GM23248 (cell line): ENCODE measurements around the gene A2M. TPM values are rescaled to one million over a fixed set of nuclear protein-coding genes. Genes with fewer than 3 reads are reported as not detected.
A peak's percentile ranks its signal among the peaks of the same experiment; 100 is the strongest.

Experiments used
- DNase-seq: peaks from one replicate; pipeline ENCODE4 v3.0.0-alpha.2; 2015
- H2AFZ ChIP-seq: fragments of 200-600 bp; sonication (generic); 2 replicates; pipeline ENCODE4 v1.6.1; 2016; ENCODE audit warnings: antibody characterized with exemption
- H3F3A ChIP-seq: fragments of 200-600 bp; sonication (generic); 2 replicates; pipeline ENCODE4 v1.6.1; 2016; ENCODE audit warnings: mild to moderate bottlenecking, antibody characterized with exemption, mixed run types; ENCODE audit not compliant: insufficient read depth
- H3K27ac ChIP-seq: fragments of 200-600 bp; sonication (generic); 2 replicates; pipeline ENCODE4 v1.5.1; 2016; ENCODE audit warnings: mild to moderate bottlenecking
- H3K27me3 ChIP-seq: fragments of 200-600 bp; sonication (generic); replicated peaks from 2 replicates; pipeline ENCODE4 v1.6.1; 2016; ENCODE audit warnings: mild to moderate bottlenecking; ENCODE audit not compliant: insufficient read depth
- H3K36me3 ChIP-seq: fragments of 200-600 bp; sonication (generic); 2 replicates; pipeline ENCODE4 v1.6.1; 2016; ENCODE audit warnings: low read depth, mild to moderate bottlenecking
- H3K4me1 ChIP-seq: fragments of 200-600 bp; sonication (generic); 2 replicates; pipeline ENCODE4 v1.6.1; 2016; ENCODE audit warnings: mild to moderate bottlenecking; ENCODE audit not compliant: insufficient read depth
- H3K4me2 ChIP-seq: fragments of 200-600 bp; sonication (generic); one replicate; pipeline ENCODE4 v1.6.1; 2016; ENCODE audit warnings: mild to moderate bottlenecking; ENCODE audit not compliant: unreplicated experiment
- H3K4me3 ChIP-seq: fragments of 200-600 bp; sonication (generic); 2 replicates; pipeline ENCODE4 v1.5.1; 2016; ENCODE audit warnings: mild to moderate bottlenecking
- H3K79me2 ChIP-seq: fragments of 200-600 bp; sonication (generic); 2 replicates; pipeline ENCODE4 v1.6.1; 2016; ENCODE audit warnings: mild to moderate bottlenecking; ENCODE audit not compliant: insufficient read depth
- H3K9ac ChIP-seq: fragments of 200-600 bp; sonication (generic); 2 replicates; pipeline ENCODE4 v1.6.1; 2016; ENCODE audit warnings: mild to moderate bottlenecking
- H3K9me2 ChIP-seq: fragments of 200-600 bp; sonication (generic); 2 replicates; pipeline ENCODE4 v1.6.1; 2016; ENCODE audit warnings: mixed run types, mild to moderate bottlenecking, moderate library complexity; ENCODE audit not compliant: insufficient read depth
- H3K9me3 ChIP-seq: fragments of 200-600 bp; sonication (generic); one replicate; pipeline ENCODE4 v1.6.1; 2017; ENCODE audit warnings: low read depth
- H4K20me1 ChIP-seq: fragments of 200-600 bp; sonication (generic); 2 replicates; pipeline ENCODE4 v1.6.0; 2016; ENCODE audit not compliant: insufficient read depth
- EZH2 ChIP-seq: fragments of 200-600 bp; sonication (generic); IDR thresholded peaks from 2 replicates; pipeline ENCODE4 v1.6.1; 2018; ENCODE audit warnings: antibody characterized with exemption, mild to moderate bottlenecking; ENCODE audit not compliant: insufficient read depth, poor library complexity, severe bottlenecking
- EZH2phosphoT487 ChIP-seq: fragments of 200-600 bp; sonication (generic); IDR thresholded peaks from 2 replicates; pipeline ENCODE4 v1.6.1; 2018; ENCODE audit warnings: antibody characterized with exemption, moderate library complexity, mild to moderate bottlenecking, low read depth; ENCODE audit not compliant: insufficient read depth
- WGBS, 2 experiments: methylation state at CpG; one replicate each; pipeline ENCODE4 v1.1.6; 2015 to 2017; ENCODE audit warnings: low lambda C conversion rate in 2 of 2, low coverage in 1 of 2; ENCODE audit errors: missing lambda C conversion rate in 2 of 2; 5-methylcytosine and 5-hydroxymethylcytosine counted together
- in situ Hi-C: fragments of 300-500 bp; cut with MboI; formaldehyde crosslinking; loops from 2 replicates; pipeline ENCODE4 v1.15.0; 2020
- polyA plus RNA-seq: library from polyadenylated mRNA; unstranded; fragments of >200 nt; fragmentation: Nextera tagmentation; extraction: Ambion mirVana; gene quantifications from 2 replicates; pipeline ENCODE4 v1.2.1, GENCODE V29; 2016
- total RNA-seq: library from RNA; depleted of rRNA; stranded (reverse); fragments of >200 nt; shearing (Covaris generic); gene quantifications from 2 replicates; pipeline ENCODE4 v1.2.3, GENCODE V29; 2014

A2M gene
- total and polyA plus RNA-seq, 2 experiments from 2014 or later, result 34.9 to 40.1 TPM

DNA sequence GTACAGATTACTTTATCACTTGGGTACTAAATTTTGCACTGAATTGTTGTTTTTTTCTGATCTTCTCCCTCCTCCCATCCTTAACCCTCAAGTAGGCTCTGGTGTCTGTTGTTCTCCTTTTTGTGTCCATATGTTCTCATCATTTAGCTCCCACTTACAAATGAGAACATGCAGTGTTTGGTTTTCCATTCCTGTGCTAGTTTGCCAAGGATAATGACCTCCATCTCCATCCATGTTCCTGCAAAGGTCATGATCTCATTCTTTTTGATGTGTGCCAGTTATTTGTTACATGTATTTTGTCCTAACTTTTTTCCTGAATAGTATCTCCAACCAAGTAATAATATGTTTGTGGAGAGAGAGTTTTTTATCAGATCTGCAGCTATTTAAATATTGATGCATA lies 44.2 kb downstream of the A2M start:
- Histone ChIP-seq H3K4me2 (no peak overlapping the region), H3F3A (no peaks in the 10 kb centered on the region), H3K4me1 (no peaks in the 10 kb centered on the region), H3K79me2 (no peaks in the 10 kb centered on the region), H3K9me2 (no peaks in the 10 kb centered on the region), H4K20me1 (no peaks in the 10 kb centered on the region), H3K36me3 (no peaks in the 10 kb centered on the region), H3K27me3 (no peaks in the 10 kb centered on the region), H3K27ac (no peak overlapping the region), H3K4me3 (no peak overlapping the region), H3K9ac (no peak overlapping the region), H2AFZ (no peak overlapping the region), H3K9me3 (no peaks in the 10 kb centered on the region)
- no peak for TF ChIP-seq EZH2
- TF ChIP-seq EZH2phosphoT487, result no peak
- in situ Hi-C loops, result no loop called here
- no peak for DNase-seq

GRCh38 chr12:9070351-9070750 lies 45.4 kb downstream of the A2M start:
- H3K4me3 ChIP-seq, result no peak overlapping the region
- no peak overlapping the region for H3K9ac ChIP-seq
- TF ChIP-seq EZH2phosphoT487 (no peak), EZH2 (no peak)
- no peaks in the 10 kb centered on the region for H3K27me3 ChIP-seq
- no peaks in the 10 kb centered on the region for H3K79me2 ChIP-seq
- in situ Hi-C loops, result no loop called here
- H3F3A ChIP-seq, result no peaks in the 10 kb centered on the region
- no peak overlapping the region for H2AFZ ChIP-seq
- H3K4me1 ChIP-seq, result no peaks in the 10 kb centered on the region
- no peak overlapping the region for H3K4me2 ChIP-seq
- H4K20me1 ChIP-seq, result no peaks in the 10 kb centered on the region
- no peaks in the 10 kb centered on the region for H3K9me2 ChIP-seq
- no peak overlapping the region for H3K27ac ChIP-seq
- no peaks in the 10 kb centered on the region for H3K9me3 ChIP-seq
- no peak for DNase-seq
- 79 to 81% methylated on average over 5 of the region's 5 CpGs for WGBS, 2 experiments
- H3K36me3 ChIP-seq, result no peaks in the 10 kb centered on the region

- Histone ChIP-seq H3K27me3 (no peaks in the 10 kb centered on the region), H3K4me1 (peaks cover 4% of the 10 kb centered on the region), H3F3A (no peaks in the 10 kb centered on the region), H3K9ac (no peak overlapping the region), H3K79me2 (no peaks in the 10 kb centered on the region), H4K20me1 (no peaks in the 10 kb centered on the region), H2AFZ (no peak overlapping the region), H3K4me2 (no peak overlapping the region), H3K36me3 (no peaks in the 10 kb centered on the region), H3K27ac (no peak overlapping the region), H3K4me3 (no peak overlapping the region), H3K9me3 (no peaks in the 10 kb centered on the region), H3K9me2 (no peaks in the 10 kb centered on the region)
- 60 to 65% methylated on average over 4 of the region's 4 CpGs for WGBS, 2 experiments
- no peak for DNase-seq
- TF ChIP-seq EZH2phosphoT487 (no peak), EZH2 (no peak)
- in situ Hi-C loops, result no loop called here
These were observed 47.1 kb downstream of the A2M start for GRCh38 chr12:9068600-9068999.

- H3K79me2 ChIP-seq, result no peaks in the 10 kb centered on the region
- no peaks in the 10 kb centered on the region for H3F3A ChIP-seq
- no peak overlapping the region for H3K4me3 ChIP-seq
- no peak overlapping the region for H3K9ac ChIP-seq
- no peak overlapping the region for H3K27ac ChIP-seq
- H4K20me1 ChIP-seq, result no peaks in the 10 kb centered on the region
- WGBS, 2 experiments, result 18 to 45% methylated on average over 1 of the region's 1 CpG
- H3K9me2 ChIP-seq, result no peaks in the 10 kb centered on the region
- H3K36me3 ChIP-seq, result no peaks in the 10 kb centered on the region
- H3K4me2 ChIP-seq, result no peak overlapping the region
- no peak for TF ChIP-seq EZH2phosphoT487
- no peak for TF ChIP-seq EZH2
- no peak overlapping the region for H2AFZ ChIP-seq
- DNase-seq, result no peak
- no peaks in the 10 kb centered on the region for H3K9me3 ChIP-seq
- H3K4me1 ChIP-seq, result peaks cover 6% of the 10 kb centered on the region
- no peaks in the 10 kb centered on the region for H3K27me3 ChIP-seq
- in situ Hi-C loops, result no loop called here
These were observed 47.6 kb downstream of the A2M start for GRCh38 chr12:9068086-9068485.

DNA sequence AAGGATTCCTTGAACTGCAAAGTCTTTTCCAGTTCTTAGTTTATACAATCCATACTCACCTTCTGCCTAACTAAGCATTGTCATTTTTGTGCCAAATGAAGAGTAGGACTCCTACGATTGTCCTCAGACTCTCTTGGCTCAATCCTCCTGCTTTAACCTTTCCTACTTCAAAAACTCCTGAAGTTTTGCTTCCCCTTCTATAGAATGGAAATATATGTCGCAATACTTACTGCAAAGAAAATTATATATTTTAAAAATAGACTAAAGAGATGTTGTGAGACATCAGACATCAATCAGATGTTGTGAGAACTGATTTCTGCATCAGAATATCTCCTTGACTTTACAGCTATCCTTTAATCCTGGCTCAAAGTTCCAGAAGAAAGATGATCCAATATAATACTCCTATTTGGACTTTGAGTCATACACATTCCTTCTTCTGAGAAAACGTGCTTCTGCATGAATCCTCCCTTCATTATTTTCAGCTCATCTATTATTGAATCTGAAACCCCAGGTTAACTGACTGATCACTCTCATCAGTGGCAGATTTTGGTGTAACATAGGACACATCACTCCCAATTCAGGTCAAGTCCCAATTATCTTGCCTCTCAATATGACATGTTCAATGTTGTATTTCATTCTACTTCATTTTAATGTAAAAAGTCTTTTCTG lies 48.8 kb downstream of the A2M start:
- H3K4me3 ChIP-seq, result no peak overlapping the region
- WGBS, 2 experiments, result 49 to 57% methylated on average over 3 of the region's 3 CpGs
- no peak overlapping the region for H3K9ac ChIP-seq
- H3F3A ChIP-seq, result no peaks in the 10 kb centered on the region
- no peak overlapping the region for H3K4me2 ChIP-seq
- H3K27ac ChIP-seq, result no peak overlapping the region
- DNase-seq, result peak; percentile 14
- no peaks in the 10 kb centered on the region for H3K27me3 ChIP-seq
- no peaks in the 10 kb centered on the region for H3K36me3 ChIP-seq
- no peaks in the 10 kb centered on the region for H4K20me1 ChIP-seq
- TF ChIP-seq EZH2phosphoT487, result no peak
- TF ChIP-seq EZH2, result no peak
- H3K4me1 ChIP-seq, result peaks cover 6% of the 10 kb centered on the region
- no peak overlapping the region for H2AFZ ChIP-seq
- no peaks in the 10 kb centered on the region for H3K9me2 ChIP-seq
- in situ Hi-C loops, result no loop called here
- H3K9me3 ChIP-seq, result no peaks in the 10 kb centered on the region
- H3K79me2 ChIP-seq, result no peaks in the 10 kb centered on the region
